Measurements from ENCODE around the gene DBH. TPM values are rescaled to one million over a fixed set of nuclear protein-coding genes. Genes with fewer than 3 reads are reported as not detected.

The DBH gene
- total RNA-seq, 2 experiments from 2014 or later: not detected

GRCh38 chr9:133699546-133699945 lies 63.4 kb downstream of the DBH start:
- CTCF ChIA-PET: interaction anchor here (1.2 kb wide), 1 partner anchor 677 kb away, joined by 5 read pairs; no protein-coding TSS in a partner anchor
- Mint-ChIP-seq H3K4me1 (ENCODE audit: low read depth) (peaks cover 41% of the 10 kb centered on the region), H3K9me3 (no peaks in the 10 kb centered on the region), H3K27ac (no peak overlapping the region), H3K4me3 (no peak overlapping the region), H3K36me3 (no peaks in the 10 kb centered on the region), H3K27me3 (no peaks in the 10 kb centered on the region)
- DNase-seq: no peak
- intact Hi-C loops (cut with micrococcal nuclease): no loop called here
- POLR2A ChIA-PET: interaction anchor here (2.8 kb wide), 1 partner anchor 16 kb away, joined by 18 read pairs; no protein-coding TSS in a partner anchor

GRCh38 chr9:133700819-133701320 lies 64.7 kb downstream of the DBH start:
- H3K36me3 Mint-ChIP-seq: no peaks in the 10 kb centered on the region
- H3K27me3 Mint-ChIP-seq: no peaks in the 10 kb centered on the region
- POLR2A ChIA-PET: interaction anchor here (0.6 to 2.8 kb wide), 4 partner anchors 10 to 34 kb away, joined by 3 to 18 read pairs (median 6); no protein-coding TSS in a partner anchor
- H3K27ac Mint-ChIP-seq: peak overlapping the region; percentile 93
- H3K4me1 Mint-ChIP-seq (ENCODE audit: low read depth): peaks cover 41% of the 10 kb centered on the region
- CTCF ChIA-PET: interaction anchor here (0.6 to 2.5 kb wide), 8 partner anchors 17 to 679 kb away, joined by 3 to 8 read pairs (median 3); no protein-coding TSS in a partner anchor
- H3K4me3 Mint-ChIP-seq: peak overlapping the region; percentile 86
- intact Hi-C loops (cut with micrococcal nuclease): loop anchor here (1.0 to 5.0 kb wide), 4 partner anchors 18 to 366 kb away; partner anchors contain the start of gene BRD3
- DNase-seq: peak; percentile 32
- no peaks in the 10 kb centered on the region for H3K9me3 Mint-ChIP-seq

GRCh38 chr9:133701321-133701980 lies 65.3 kb downstream of the DBH start:
- intact Hi-C loops (cut with micrococcal nuclease): loop anchor here (1.0 to 5.0 kb wide), 4 partner anchors 18 to 366 kb away; partner anchors contain the start of gene BRD3
- H3K4me1 Mint-ChIP-seq (ENCODE audit: low read depth): peaks cover 44% of the 10 kb centered on the region

GRCh38 chr9:133701981-133702797 lies 66.0 kb downstream of the DBH start:
- H3K4me3 Mint-ChIP-seq: peak overlapping the region; percentile 86
- H3K27ac Mint-ChIP-seq: peak overlapping the region; percentile 93

More at GRCh38 chr9:133701321-133701980, 65.3 kb downstream of the DBH start:
- Mint-ChIP-seq H3K27ac (peak overlapping the region; percentile 93), H3K36me3 (no peaks in the 10 kb centered on the region), H3K27me3 (no peaks in the 10 kb centered on the region), H3K9me3 (no peaks in the 10 kb centered on the region), H3K4me3 (peak overlapping the region; percentile 86)
- ChIA-PET POLR2A (interaction anchor here (0.6 to 2.8 kb wide), 5 partner anchors 10 to 83 kb away, joined by 3 to 18 read pairs (median 3); no protein-coding TSS in a partner anchor), CTCF (interaction anchor here (1.0 to 2.5 kb wide), 7 partner anchors 13 to 292 kb away, joined by 3 to 8 read pairs (median 3); no protein-coding TSS in a partner anchor)
- DNase-seq: peak; percentile 65

GRCh38 chr9:133702798-133703590 lies 66.8 kb downstream of the DBH start:
- CTCF ChIA-PET: interaction anchor here (1.4 kb wide), 2 partner anchors 12 to 24 kb away, joined by 3 to 5 read pairs; no protein-coding TSS in a partner anchor
- Mint-ChIP-seq H3K27ac (peak overlapping the region; percentile 93), H3K4me3 (peak overlapping the region; percentile 86), H3K9me3 (no peaks in the 10 kb centered on the region), H3K36me3 (no peaks in the 10 kb centered on the region), H3K27me3 (no peaks in the 10 kb centered on the region), H3K4me1 (ENCODE audit: low read depth) (peaks cover 42% of the 10 kb centered on the region)
- intact Hi-C loops (cut with micrococcal nuclease): loop anchor here (5.0 kb wide), 2 partner anchors 46 to 364 kb away; partner anchors contain the start of gene BRD3
- POLR2A ChIA-PET: interaction anchor here (0.8 kb wide), 1 partner anchor 11 kb away, joined by 4 read pairs; no protein-coding TSS in a partner anchor
- DNase-seq: peak; percentile 17

More at GRCh38 chr9:133701981-133702797, 66.0 kb downstream of the DBH start:
- CTCF ChIA-PET: interaction anchor here (1.2 to 2.5 kb wide), 5 partner anchors 12 to 291 kb away, joined by 3 to 8 read pairs (median 5); no protein-coding TSS in a partner anchor
- POLR2A ChIA-PET: interaction anchor here (0.7 to 2.8 kb wide), 5 partner anchors 9 to 84 kb away, joined by 3 to 18 read pairs (median 4); no protein-coding TSS in a partner anchor
- peak; percentile 85 for DNase-seq
- Mint-ChIP-seq H3K36me3 (no peaks in the 10 kb centered on the region), H3K4me1 (ENCODE audit: low read depth) (peaks cover 45% of the 10 kb centered on the region), H3K27me3 (no peaks in the 10 kb centered on the region), H3K9me3 (no peaks in the 10 kb centered on the region)
- intact Hi-C loops (cut with micrococcal nuclease): loop anchor here (1.0 to 5.0 kb wide), 4 partner anchors 19 to 365 kb away; partner anchors contain the start of gene BRD3

GRCh38 chr9:133703591-133704399 lies 67.6 kb downstream of the DBH start:
- H3K9me3 Mint-ChIP-seq: no peaks in the 10 kb centered on the region
- H3K36me3 Mint-ChIP-seq: no peaks in the 10 kb centered on the region
- CTCF ChIA-PET: no interaction called here
- H3K27me3 Mint-ChIP-seq: no peaks in the 10 kb centered on the region
- no peak for DNase-seq
- H3K27ac Mint-ChIP-seq: no peak overlapping the region
- H3K4me3 Mint-ChIP-seq: peak overlapping the region; percentile 86
- intact Hi-C loops (cut with micrococcal nuclease): loop anchor here (5.0 kb wide), 2 partner anchors 46 to 364 kb away; partner anchors contain the start of gene BRD3
- POLR2A ChIA-PET: interaction anchor here (1.0 kb wide), 1 partner anchor 20 kb away, joined by 3 read pairs; no protein-coding TSS in a partner anchor
- H3K4me1 Mint-ChIP-seq (ENCODE audit: low read depth): peaks cover 36% of the 10 kb centered on the region

- no peaks in the 10 kb centered on the region for H3K9me3 Mint-ChIP-seq
- CTCF ChIA-PET: no interaction called here
These were observed 68.6 kb downstream of the DBH start for GRCh38 chr9:133704711-133705181.

GRCh38 chr9:133705576-133705975 lies 69.4 kb downstream of the DBH start:
- DNase-seq: no peak
- H3K4me3 Mint-ChIP-seq: no peak overlapping the region
- POLR2A ChIA-PET: no interaction called here
- H3K4me1 Mint-ChIP-seq (ENCODE audit: low read depth): peaks cover 38% of the 10 kb centered on the region
- no peaks in the 10 kb centered on the region for H3K36me3 Mint-ChIP-seq
- no peaks in the 10 kb centered on the region for H3K27me3 Mint-ChIP-seq
- CTCF ChIA-PET: no interaction called here
- intact Hi-C loops (cut with micrococcal nuclease): no loop called here
- no peaks in the 10 kb centered on the region for H3K9me3 Mint-ChIP-seq
- H3K27ac Mint-ChIP-seq: no peak overlapping the region

More at GRCh38 chr9:133704711-133705181, 68.6 kb downstream of the DBH start:
- Mint-ChIP-seq H3K4me1 (ENCODE audit: low read depth) (peaks cover 39% of the 10 kb centered on the region), H3K27me3 (no peaks in the 10 kb centered on the region), H3K27ac (no peak overlapping the region), H3K36me3 (no peaks in the 10 kb centered on the region), H3K4me3 (no peak overlapping the region)
- intact Hi-C loops (cut with micrococcal nuclease): loop anchor here (5.0 kb wide), 2 partner anchors 47 to 363 kb away; partner anchors contain the start of gene BRD3
- POLR2A ChIA-PET: interaction anchor here (1.0 kb wide), 1 partner anchor 21 kb away, joined by 3 read pairs; no protein-coding TSS in a partner anchor
- DNase-seq: no peak

- H3K36me3 Mint-ChIP-seq: no peaks in the 10 kb centered on the region
These were observed 70.3 kb downstream of the DBH start for GRCh38 chr9:133706307-133707050.

More at GRCh38 chr9:133706307-133707050, 70.3 kb downstream of the DBH start:
- ChIA-PET POLR2A (no interaction called here), CTCF (no interaction called here)
- Mint-ChIP-seq H3K27ac (no peak overlapping the region), H3K9me3 (no peaks in the 10 kb centered on the region), H3K4me3 (no peak overlapping the region), H3K27me3 (no peaks in the 10 kb centered on the region), H3K4me1 (ENCODE audit: low read depth) (peaks cover 29% of the 10 kb centered on the region)
- DNase-seq: no peak
- intact Hi-C loops (cut with micrococcal nuclease): no loop called here

All from activated CD4-positive, alpha-beta memory T cell treated with anti-CD3 and anti-CD28 coated beads for 36 hours (primary cell).